ENCODE measurements around the gene GPAM.
A peak's percentile ranks its signal among the peaks of the same experiment; 100 is the strongest.
"Not testable (repeated sequence)": the region's sequence is repeated elsewhere in the genome, so short reads cannot be mapped to it uniquely, and the experiment has no call there.

Gene GPAM

GRCh38 chr10:112229901-112230300 lies 46.3 kb upstream of the GPAM start:
- no CpG with 5 or more reads among the region's 3 CpGs for WGBS (ENCODE audit: extremely low coverage, insufficient coverage, insufficient read length)
- Histone ChIP-seq H4K8ac (ENCODE audit: low read depth, low read length) (no peak overlapping the region), H3K14ac (ENCODE audit: low read length) (no peak overlapping the region), H2AFZ (ENCODE audit: insufficient read depth, low read length, poor library complexity) (no peak overlapping the region), H2BK5ac (ENCODE audit: low read depth, low read length, poor library complexity) (no peak overlapping the region), H3K18ac (ENCODE audit: low read length) (no peak overlapping the region), H3K79me1 (ENCODE audit: low read length) (no peaks in the 10 kb centered on the region), H3K27me3 (ENCODE audit: insufficient read depth, low read length) (no peaks in the 10 kb centered on the region), H3K23ac (ENCODE audit: low read length) (no peak overlapping the region), H4K91ac (ENCODE audit: low read depth, low read length) (no peak overlapping the region), H2BK120ac (ENCODE audit: insufficient read depth, low read length, poor library complexity) (no peak overlapping the region), H3K4me3 (ENCODE audit: low read depth, low read length) (no peak overlapping the region), H3K4ac (ENCODE audit: low read depth, low read length) (no peak overlapping the region), H2BK12ac (ENCODE audit: low read length) (no peak overlapping the region), H4K12ac (ENCODE audit: low read depth, low read length) (no peak overlapping the region), H3K4me2 (ENCODE audit: low read length) (no peak overlapping the region), H3K9me3 (ENCODE audit: insufficient read depth, low read depth, low read length) (peaks cover 4% of the 10 kb centered on the region), H3K36me3 (ENCODE audit: control insufficient read depth in 1 of 2, insufficient read depth in 2 of 2, low read length in 2 of 2) (no peaks in the 10 kb centered on the region), H3K4me1 (ENCODE audit: control insufficient read depth in 1 of 2, insufficient read depth in 2 of 2, low read length in 2 of 2) (peaks cover 6 to 9% of the 10 kb centered on the region in 2 experiments), H3K9ac (ENCODE audit: low read length) (no peak overlapping the region), H3K27ac (ENCODE audit: low read depth, low read length) (no peak overlapping the region), H3K79me2 (ENCODE audit: control insufficient read depth, insufficient read depth, low read length, poor library complexity) (no peaks in the 10 kb centered on the region), H2AK5ac (ENCODE audit: low read length) (no peak overlapping the region)
- peak in 1 of 2 donors; percentile 57 for DNase-seq

DNA sequence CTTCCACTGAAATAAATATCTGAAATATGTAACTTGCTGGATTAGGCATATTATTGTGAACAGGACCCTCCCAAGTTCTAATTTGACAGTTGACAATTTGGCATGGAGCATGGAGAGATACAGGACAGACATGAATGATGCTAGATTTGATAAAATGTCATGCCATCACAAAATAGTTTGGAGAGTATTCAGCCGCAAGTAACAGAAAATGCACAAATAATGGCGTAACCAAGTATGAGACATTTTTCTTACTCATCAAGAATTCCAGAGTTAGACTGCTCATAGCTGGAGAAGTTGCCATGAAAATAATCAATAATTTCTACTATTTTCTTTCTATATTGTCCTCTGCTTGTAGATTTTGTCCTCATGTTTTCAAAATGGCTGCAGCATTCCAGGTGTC lies 45.5 kb upstream of the GPAM start:
- Histone ChIP-seq H3K36me3 (ENCODE audit: control insufficient read depth in 1 of 2, insufficient read depth in 2 of 2, low read length in 2 of 2) (no peaks in the 10 kb centered on the region), H3K23ac (ENCODE audit: low read length) (no peak overlapping the region), H4K8ac (ENCODE audit: low read depth, low read length) (no peak overlapping the region), H3K14ac (ENCODE audit: low read length) (no peak overlapping the region), H3K4me1 (ENCODE audit: control insufficient read depth in 1 of 2, insufficient read depth in 2 of 2, low read length in 2 of 2) (peaks cover 6 to 9% of the 10 kb centered on the region in 2 experiments), H2BK12ac (ENCODE audit: low read length) (no peak overlapping the region), H3K18ac (ENCODE audit: low read length) (no peak overlapping the region), H4K91ac (ENCODE audit: low read depth, low read length) (no peak overlapping the region), H3K4me3 (ENCODE audit: low read depth, low read length) (no peak overlapping the region), H3K27ac (ENCODE audit: low read depth, low read length) (no peak overlapping the region), H2BK120ac (ENCODE audit: insufficient read depth, low read length, poor library complexity) (no peak overlapping the region), H2BK5ac (ENCODE audit: low read depth, low read length, poor library complexity) (no peak overlapping the region), H3K9ac (ENCODE audit: low read length) (no peak overlapping the region), H3K79me1 (ENCODE audit: low read length) (no peaks in the 10 kb centered on the region), H3K9me3 (ENCODE audit: insufficient read depth, low read depth, low read length) (peaks cover 4% of the 10 kb centered on the region), H3K4me2 (ENCODE audit: low read length) (no peak overlapping the region), H3K27me3 (ENCODE audit: insufficient read depth, low read length) (no peaks in the 10 kb centered on the region), H3K4ac (ENCODE audit: low read depth, low read length) (no peak overlapping the region), H4K12ac (ENCODE audit: low read depth, low read length) (no peak overlapping the region), H2AK5ac (ENCODE audit: low read length) (no peak overlapping the region), H2AFZ (ENCODE audit: insufficient read depth, low read length, poor library complexity) (no peak overlapping the region), H3K79me2 (ENCODE audit: control insufficient read depth, insufficient read depth, low read length, poor library complexity) (no peaks in the 10 kb centered on the region)
- peak; percentile 20 to 89 for DNase-seq
- WGBS (ENCODE audit: extremely low coverage, insufficient coverage, insufficient read length): no CpG with 5 or more reads among the region's 2 CpGs

DNA sequence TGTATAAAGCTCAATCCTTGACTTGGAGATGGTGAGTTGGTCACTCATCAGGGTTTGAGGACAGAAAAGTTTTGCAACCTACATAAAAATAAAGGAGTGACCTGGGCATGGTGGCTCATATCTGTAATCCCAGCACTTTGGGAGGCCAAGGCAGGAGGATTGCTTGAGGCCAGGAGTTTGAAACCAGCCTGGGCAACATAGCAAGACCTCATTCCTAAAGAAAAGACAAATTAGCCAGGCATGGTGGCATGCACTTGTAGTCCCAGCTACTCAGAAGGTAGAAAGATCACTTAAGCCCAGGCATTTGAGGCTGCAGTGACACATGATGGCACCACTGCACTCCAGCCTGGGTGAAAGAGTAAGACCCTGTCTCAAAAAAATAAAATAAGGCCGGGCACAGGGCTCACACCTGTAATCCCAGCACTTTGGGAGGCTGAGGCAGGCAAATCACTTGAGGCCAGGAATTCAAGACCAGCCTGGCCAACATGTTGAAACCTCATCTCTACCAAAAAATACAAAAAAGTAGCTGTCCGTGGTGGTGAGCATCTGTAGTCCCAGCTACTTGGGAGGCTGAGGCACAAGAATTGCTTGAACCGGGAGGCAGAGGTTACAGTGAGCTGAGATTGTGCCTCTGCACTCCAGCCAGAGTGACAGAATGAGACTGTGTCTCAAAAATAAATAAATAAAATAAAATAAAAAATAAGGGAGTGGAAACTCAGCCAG lies 45.0 kb upstream of the GPAM start:
- H3K9ac ChIP-seq (ENCODE audit: low read length); H3K27me3 ChIP-seq (ENCODE audit: insufficient read depth, low read length); H3K9me3 ChIP-seq (ENCODE audit: insufficient read depth, low read depth, low read length); H3K4me1 ChIP-seq (ENCODE audit: control insufficient read depth in 1 of 2, insufficient read depth in 2 of 2, low read length in 2 of 2); H3K27ac ChIP-seq (ENCODE audit: low read depth, low read length); H3K23ac ChIP-seq (ENCODE audit: low read length); H2AFZ ChIP-seq (ENCODE audit: insufficient read depth, low read length, poor library complexity); H2BK12ac ChIP-seq (ENCODE audit: low read length); H2AK5ac ChIP-seq (ENCODE audit: low read length); H3K79me2 ChIP-seq (ENCODE audit: control insufficient read depth, insufficient read depth, low read length, poor library complexity); H2BK5ac ChIP-seq (ENCODE audit: low read depth, low read length, poor library complexity); H4K12ac ChIP-seq (ENCODE audit: low read depth, low read length); H4K8ac ChIP-seq (ENCODE audit: low read depth, low read length); H4K91ac ChIP-seq (ENCODE audit: low read depth, low read length); H3K4me2 ChIP-seq (ENCODE audit: low read length); H3K4ac ChIP-seq (ENCODE audit: low read depth, low read length); H3K4me3 ChIP-seq (ENCODE audit: low read depth, low read length); H3K79me1 ChIP-seq (ENCODE audit: low read length); H2BK120ac ChIP-seq (ENCODE audit: insufficient read depth, low read length, poor library complexity); H3K14ac ChIP-seq (ENCODE audit: low read length); H3K36me3 ChIP-seq (ENCODE audit: control insufficient read depth in 1 of 2, insufficient read depth in 2 of 2, low read length in 2 of 2); H3K18ac ChIP-seq (ENCODE audit: low read length): not testable (repeated sequence)
- whole genome bisulfite sequencing (ENCODE audit: extremely low coverage, insufficient coverage, insufficient read length): no CpG with 5 or more reads among the region's 3 CpGs
- DNase-seq: peak; percentile 81 to 88

DNA sequence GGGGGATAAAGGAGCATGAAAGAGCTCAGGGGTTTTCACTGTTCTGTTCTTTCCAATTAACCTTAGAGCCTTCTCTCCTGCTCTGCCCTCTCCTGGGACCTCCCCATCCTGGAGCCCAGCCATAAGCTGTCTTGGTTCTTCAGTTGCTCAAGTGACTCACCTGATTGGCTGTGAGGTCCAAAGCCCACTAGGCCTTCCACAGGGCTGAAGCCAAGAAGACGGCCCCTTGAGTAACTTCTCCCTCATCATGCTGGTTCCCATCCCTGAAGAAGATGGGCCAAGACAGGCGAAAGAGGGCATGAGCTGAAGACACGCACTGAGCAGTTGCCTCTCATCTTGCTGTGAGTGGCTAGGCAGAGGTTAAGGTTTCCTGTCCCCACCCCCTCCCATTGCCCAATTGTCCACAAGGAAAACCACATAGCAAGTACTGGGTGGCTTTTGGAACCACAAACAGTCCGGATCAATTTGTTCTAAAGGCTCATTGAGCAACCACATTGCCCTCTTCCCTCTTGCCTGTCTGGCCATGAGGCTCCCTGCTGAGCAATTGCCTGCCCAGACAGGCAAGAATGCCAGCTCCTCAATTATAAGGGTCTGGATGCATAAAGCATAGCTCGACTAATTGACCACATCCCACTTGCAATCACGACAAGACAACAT lies 43.9 kb upstream of the GPAM start:
- DNase-seq: peak; percentile 90 to 94
- WGBS (ENCODE audit: extremely low coverage, insufficient coverage, insufficient read length): no CpG with 5 or more reads among the region's 6 CpGs
- Histone ChIP-seq H3K14ac (ENCODE audit: low read length) (no peak overlapping the region), H4K8ac (ENCODE audit: low read depth, low read length) (no peak overlapping the region), H3K23ac (ENCODE audit: low read length) (no peak overlapping the region), H3K79me2 (ENCODE audit: control insufficient read depth, insufficient read depth, low read length, poor library complexity) (no peaks in the 10 kb centered on the region), H3K79me1 (ENCODE audit: low read length) (no peaks in the 10 kb centered on the region), H2BK12ac (ENCODE audit: low read length) (no peak overlapping the region), H3K9ac (ENCODE audit: low read length) (no peak overlapping the region), H3K4ac (ENCODE audit: low read depth, low read length) (no peak overlapping the region), H3K18ac (ENCODE audit: low read length) (no peak overlapping the region), H2BK5ac (ENCODE audit: low read depth, low read length, poor library complexity) (no peak overlapping the region), H2AK5ac (ENCODE audit: low read length) (no peak overlapping the region), H4K12ac (ENCODE audit: low read depth, low read length) (no peak overlapping the region), H3K4me2 (ENCODE audit: low read length) (no peak overlapping the region), H4K91ac (ENCODE audit: low read depth, low read length) (no peak overlapping the region), H3K27me3 (ENCODE audit: insufficient read depth, low read length) (no peaks in the 10 kb centered on the region), H3K36me3 (ENCODE audit: control insufficient read depth in 1 of 2, insufficient read depth in 2 of 2, low read length in 2 of 2) (no peaks in the 10 kb centered on the region), H3K4me1 (ENCODE audit: control insufficient read depth in 1 of 2, insufficient read depth in 2 of 2, low read length in 2 of 2) (peaks cover 3 to 7% of the 10 kb centered on the region in 2 experiments), H3K9me3 (ENCODE audit: insufficient read depth, low read depth, low read length) (peaks cover 4% of the 10 kb centered on the region), H2AFZ (ENCODE audit: insufficient read depth, low read length, poor library complexity) (no peak overlapping the region), H3K27ac (ENCODE audit: low read depth, low read length) (no peak overlapping the region), H2BK120ac (ENCODE audit: insufficient read depth, low read length, poor library complexity) (no peak overlapping the region), H3K4me3 (ENCODE audit: low read depth, low read length) (peak overlapping the region; percentile 5)
